Lower leg skin (tissue), 3 donors: ENCODE measurements around the gene FILIP1.

Experiments used
- POLR2A ChIP-seq, 2 donors: fragments of 450-650 bp; IDR thresholded peaks; one replicate each; pipeline ENCODE4 v1.6.1; 2016 to 2017; ENCODE audit warnings: antibody characterized with exemption in 2 of 2, mild to moderate bottlenecking in 1 of 2, moderate library complexity in 1 of 2
- TF ChIP-seq, protein P1 (sequence below), 3 donors: fragments of 450-650 bp; IDR thresholded peaks; one replicate each; pipeline ENCODE4 v1.5.1; 2016; ENCODE audit warnings: antibody characterized with exemption in 3 of 3, mild to moderate bottlenecking in 3 of 3, moderate library complexity in 2 of 3

DNA sequence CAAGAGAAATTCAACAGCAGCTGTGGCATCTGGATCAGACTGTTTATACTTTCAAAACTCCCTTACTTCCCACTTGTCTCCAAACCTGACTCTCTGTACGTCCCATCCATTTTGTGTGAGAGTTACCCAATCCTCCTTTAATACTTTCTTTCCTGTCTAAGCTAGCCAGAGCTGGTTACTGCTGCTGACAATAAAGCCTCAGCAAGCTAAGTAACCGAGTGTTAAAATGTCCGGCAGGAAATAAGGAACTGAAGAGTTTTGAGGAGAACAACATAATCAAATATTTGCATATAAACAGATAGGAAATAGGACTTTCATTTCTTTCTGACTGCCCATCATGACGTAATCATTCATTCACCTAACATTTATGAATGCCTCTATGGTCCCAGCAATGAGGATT lies 220.6 kb downstream of the FILIP1 start:
- TF ChIP-seq, protein P1, sequence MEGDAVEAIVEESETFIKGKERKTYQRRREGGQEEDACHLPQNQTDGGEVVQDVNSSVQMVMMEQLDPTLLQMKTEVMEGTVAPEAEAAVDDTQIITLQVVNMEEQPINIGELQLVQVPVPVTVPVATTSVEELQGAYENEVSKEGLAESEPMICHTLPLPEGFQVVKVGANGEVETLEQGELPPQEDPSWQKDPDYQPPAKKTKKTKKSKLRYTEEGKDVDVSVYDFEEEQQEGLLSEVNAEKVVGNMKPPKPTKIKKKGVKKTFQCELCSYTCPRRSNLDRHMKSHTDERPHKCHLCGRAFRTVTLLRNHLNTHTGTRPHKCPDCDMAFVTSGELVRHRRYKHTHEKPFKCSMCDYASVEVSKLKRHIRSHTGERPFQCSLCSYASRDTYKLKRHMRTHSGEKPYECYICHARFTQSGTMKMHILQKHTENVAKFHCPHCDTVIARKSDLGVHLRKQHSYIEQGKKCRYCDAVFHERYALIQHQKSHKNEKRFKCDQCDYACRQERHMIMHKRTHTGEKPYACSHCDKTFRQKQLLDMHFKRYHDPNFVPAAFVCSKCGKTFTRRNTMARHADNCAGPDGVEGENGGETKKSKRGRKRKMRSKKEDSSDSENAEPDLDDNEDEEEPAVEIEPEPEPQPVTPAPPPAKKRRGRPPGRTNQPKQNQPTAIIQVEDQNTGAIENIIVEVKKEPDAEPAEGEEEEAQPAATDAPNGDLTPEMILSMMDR (IDR thresholded peaks at IDR 0.05): no peak
- no peak for TF ChIP-seq POLR2A (IDR thresholded peaks at IDR 0.05)
